Suprapubic skin (tissue), 3 donors: Measurements from ENCODE around the gene EEIG2.
A peak's percentile ranks its signal among the peaks of the same experiment; 100 is the strongest.

Source experiments
- EP300 ChIP-seq: sonication (generic); formaldehyde crosslinking; IDR thresholded peaks from one replicate; pipeline ENCODE4 v1.6.1; 2017; ENCODE audit warnings: antibody characterized with exemption
- POLR2A ChIP-seq, 2 donors: fragments of 450-650 bp; IDR thresholded peaks; one replicate each; pipeline ENCODE4 v1.6.1; 2017; ENCODE audit warnings: antibody characterized with exemption in 2 of 2, mild to moderate bottlenecking in 2 of 2, moderate library complexity in 2 of 2
- TF ChIP-seq, protein P1 (sequence below), 2 donors: fragments of 200-600 bp in 1 of 2; fragments of 450-650 bp in 1 of 2; sonication (generic) in 1 of 2; IDR thresholded peaks; one replicate each; pipeline ENCODE4 v1.5.1; 2016 to 2019; ENCODE audit warnings: antibody characterized with exemption in 2 of 2, mild to moderate bottlenecking in 1 of 2, moderate library complexity in 1 of 2

- TF ChIP-seq POLR2A (IDR thresholded peaks at IDR 0.05) (no peak), EP300 (no peak)
- TF ChIP-seq, protein P1, sequence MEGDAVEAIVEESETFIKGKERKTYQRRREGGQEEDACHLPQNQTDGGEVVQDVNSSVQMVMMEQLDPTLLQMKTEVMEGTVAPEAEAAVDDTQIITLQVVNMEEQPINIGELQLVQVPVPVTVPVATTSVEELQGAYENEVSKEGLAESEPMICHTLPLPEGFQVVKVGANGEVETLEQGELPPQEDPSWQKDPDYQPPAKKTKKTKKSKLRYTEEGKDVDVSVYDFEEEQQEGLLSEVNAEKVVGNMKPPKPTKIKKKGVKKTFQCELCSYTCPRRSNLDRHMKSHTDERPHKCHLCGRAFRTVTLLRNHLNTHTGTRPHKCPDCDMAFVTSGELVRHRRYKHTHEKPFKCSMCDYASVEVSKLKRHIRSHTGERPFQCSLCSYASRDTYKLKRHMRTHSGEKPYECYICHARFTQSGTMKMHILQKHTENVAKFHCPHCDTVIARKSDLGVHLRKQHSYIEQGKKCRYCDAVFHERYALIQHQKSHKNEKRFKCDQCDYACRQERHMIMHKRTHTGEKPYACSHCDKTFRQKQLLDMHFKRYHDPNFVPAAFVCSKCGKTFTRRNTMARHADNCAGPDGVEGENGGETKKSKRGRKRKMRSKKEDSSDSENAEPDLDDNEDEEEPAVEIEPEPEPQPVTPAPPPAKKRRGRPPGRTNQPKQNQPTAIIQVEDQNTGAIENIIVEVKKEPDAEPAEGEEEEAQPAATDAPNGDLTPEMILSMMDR (IDR thresholded peaks at IDR 0.05) = peak; percentile 56 to 97
Measured at GRCh38 chr1:108559215-108560186, at the start of gene EEIG2.
